GM12872 (cell line): Measurements from ENCODE around the gene LCN2.

Source experiments
- TF ChIP-seq, protein P1 (sequence below): IDR thresholded peaks from 3 replicates; pipeline ENCODE4 v1.5.1; 2011; ENCODE audit warnings: low read depth, mild to moderate bottlenecking, low read length, moderate library complexity; ENCODE audit not compliant: insufficient read depth

LCN2 gene

DNA sequence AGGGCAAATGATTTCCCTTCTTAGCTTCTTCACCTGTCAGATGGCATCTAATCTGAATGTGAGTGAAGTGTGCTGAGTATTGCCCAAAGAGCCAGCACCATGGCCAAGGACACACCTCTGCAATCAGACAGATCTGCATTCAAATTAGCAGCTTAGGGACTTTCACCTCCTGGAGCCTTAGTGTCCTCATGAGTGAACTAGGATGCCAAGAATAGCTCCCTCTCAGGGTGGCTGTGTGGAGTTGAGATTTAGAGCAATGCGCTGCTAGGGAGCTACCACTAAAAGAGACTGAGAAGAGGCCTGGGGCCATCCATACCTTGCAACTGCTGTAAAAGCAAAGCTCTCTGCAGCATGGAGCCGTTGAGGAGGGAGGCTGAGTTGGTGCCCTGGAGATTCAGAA is 40.8 kb downstream of the LCN2 start:
- TF ChIP-seq, protein P1, sequence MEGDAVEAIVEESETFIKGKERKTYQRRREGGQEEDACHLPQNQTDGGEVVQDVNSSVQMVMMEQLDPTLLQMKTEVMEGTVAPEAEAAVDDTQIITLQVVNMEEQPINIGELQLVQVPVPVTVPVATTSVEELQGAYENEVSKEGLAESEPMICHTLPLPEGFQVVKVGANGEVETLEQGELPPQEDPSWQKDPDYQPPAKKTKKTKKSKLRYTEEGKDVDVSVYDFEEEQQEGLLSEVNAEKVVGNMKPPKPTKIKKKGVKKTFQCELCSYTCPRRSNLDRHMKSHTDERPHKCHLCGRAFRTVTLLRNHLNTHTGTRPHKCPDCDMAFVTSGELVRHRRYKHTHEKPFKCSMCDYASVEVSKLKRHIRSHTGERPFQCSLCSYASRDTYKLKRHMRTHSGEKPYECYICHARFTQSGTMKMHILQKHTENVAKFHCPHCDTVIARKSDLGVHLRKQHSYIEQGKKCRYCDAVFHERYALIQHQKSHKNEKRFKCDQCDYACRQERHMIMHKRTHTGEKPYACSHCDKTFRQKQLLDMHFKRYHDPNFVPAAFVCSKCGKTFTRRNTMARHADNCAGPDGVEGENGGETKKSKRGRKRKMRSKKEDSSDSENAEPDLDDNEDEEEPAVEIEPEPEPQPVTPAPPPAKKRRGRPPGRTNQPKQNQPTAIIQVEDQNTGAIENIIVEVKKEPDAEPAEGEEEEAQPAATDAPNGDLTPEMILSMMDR, result no peak

DNA sequence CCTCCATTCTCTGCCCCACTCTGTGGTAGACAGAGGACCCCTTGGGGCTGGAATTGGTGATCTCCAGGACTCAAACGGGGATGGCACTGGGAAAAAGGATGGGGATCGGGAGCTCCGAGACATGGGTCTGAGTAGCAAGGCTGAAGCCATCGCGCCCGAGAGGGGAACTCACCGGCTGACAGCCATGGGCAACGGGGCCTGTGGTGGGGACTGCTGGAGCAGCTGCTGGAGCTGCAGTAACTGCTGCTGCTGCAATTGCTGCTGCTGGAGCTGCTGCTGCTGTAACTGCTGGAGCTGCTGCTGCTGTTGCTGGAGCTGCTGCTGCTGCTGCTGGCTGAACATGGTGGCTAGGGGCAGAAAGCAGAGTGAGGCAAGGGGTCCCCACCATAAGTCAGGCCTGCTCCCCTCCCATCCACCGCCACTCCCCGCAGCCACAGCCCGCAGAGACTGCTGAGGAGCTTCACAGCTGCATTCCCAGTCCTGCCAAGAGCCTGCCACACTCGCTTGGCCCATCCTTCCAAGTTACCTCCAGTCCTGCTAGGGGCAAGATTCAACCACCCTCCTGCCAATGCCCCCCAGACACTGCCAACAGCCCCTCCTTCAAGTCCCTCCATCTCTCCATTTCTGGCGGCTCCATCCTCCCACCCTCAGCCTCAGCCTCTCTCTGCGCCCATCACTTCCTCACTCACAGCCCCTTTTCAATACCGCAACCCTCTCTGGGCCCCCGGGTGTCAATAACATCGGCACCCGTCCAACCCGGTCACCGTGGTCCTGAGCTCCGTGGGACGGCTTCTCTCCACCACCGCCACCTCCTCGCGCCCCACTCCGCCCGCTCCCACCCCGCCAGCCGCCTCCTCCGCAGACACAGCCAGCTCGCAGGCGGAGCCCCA is 41.5 kb downstream of the LCN2 start:
- TF ChIP-seq, protein P1, result no peak

DNA sequence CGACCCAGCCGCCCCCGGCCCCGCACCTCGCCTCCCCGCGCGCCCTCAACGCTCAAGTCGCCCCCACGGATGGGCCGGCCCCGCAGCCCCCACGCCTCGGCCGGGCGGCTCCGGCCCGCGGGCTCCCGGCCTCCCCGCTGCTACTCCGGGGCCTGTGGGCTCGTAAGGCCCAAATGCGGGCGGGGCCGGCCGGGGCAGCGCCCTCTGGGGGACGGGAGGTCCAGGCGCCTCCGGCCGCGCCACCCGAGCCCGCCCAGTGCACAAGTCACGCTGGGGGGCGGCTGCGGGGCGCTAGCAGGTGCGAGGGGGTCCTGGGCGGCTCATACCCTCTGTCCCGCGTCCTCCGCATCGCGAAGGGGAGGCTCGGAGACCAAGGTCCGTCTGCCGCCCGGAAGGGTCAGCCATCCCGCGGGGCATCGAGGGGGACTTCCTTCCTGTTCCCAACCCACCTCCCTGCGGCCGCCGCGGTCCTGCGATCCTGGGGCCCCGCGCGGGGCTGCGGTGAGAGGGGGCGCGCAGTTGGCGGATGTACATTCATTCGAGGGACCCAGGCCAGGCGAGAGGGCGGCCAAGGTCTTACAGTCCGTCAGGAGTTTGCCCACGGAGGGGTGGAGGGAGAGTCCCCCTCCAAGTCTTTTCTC is 42.3 kb downstream of the LCN2 start, which contains the start of gene CIZ1:
Gene CIZ1, minus strand, starts transcription at position 167 of the 641 bp plus-strand sequence. CDS start 715 bp downstream, outside the sequence.
- TF ChIP-seq, protein P1, result peak; percentile 67

DNA sequence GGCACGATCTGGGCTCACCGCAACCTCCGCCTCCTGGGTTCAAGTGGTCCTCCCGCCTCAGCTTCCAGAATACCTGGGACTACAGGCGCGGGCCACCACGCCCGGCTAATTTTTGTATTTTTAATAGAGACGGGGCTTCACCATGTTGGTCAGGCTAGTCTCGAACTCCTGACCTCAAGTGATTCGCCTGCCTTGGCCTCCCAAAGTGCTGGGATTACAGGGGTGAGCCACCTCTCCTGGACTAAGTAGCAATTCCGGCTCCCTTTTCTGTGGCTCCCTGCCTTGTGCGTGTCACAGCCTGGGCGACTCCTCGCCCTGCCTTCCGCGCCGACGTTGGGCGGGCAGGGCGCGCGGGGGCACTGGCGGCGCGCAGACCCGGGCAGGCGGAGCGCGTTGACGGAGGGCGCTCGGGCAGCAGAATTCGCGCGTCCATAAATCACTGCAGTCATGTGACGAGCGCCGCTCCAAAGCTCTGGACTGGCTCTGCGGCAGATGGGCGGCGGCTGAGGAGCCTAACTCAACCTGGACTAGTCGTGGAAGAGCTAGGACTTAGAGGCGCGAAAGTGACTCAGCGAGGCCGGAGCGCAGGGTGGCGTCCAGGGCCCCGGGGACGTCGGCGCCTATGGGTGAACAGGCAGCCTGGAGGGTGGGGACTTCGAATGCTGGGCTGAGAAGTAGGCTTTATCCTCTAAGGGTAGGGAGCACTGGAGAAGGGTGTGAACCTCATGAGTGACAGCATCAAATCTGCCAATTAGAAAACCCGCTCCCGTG is 43.5 kb downstream of the LCN2 start:
- TF ChIP-seq, protein P1, result peak; percentile 29; the same call in 1 of the 3 replicates

DNA sequence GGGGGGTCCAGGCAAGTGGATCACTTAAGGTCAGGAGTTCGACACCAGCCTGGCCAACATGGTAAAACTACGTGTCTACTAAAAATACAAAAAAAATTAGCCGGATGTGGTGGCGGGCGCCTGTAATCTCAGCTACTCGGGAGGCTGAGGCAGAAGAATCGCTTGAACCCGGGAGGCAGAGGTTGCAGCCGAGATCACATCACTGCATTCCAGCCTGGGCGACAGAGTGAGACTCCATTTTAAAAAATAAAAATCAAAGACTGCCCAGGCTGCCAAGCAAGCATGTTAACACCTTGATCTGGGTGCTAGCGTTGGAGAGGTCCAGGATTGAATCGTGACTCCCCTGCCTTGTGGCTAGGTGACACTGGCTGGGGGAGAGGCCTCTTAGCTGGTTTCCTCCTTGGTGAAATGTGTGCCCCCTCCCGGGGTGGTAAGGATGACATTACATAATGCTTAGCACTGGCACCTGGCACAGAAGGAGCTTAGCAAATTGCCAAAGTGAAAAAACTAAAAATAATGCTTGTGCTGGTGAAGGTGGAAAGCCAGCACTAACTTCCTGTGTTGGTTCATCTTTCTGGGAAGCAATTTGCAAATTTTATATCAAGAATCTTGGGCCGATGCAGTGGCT is 44.3 kb downstream of the LCN2 start:
- TF ChIP-seq, protein P1, result no peak

DNA sequence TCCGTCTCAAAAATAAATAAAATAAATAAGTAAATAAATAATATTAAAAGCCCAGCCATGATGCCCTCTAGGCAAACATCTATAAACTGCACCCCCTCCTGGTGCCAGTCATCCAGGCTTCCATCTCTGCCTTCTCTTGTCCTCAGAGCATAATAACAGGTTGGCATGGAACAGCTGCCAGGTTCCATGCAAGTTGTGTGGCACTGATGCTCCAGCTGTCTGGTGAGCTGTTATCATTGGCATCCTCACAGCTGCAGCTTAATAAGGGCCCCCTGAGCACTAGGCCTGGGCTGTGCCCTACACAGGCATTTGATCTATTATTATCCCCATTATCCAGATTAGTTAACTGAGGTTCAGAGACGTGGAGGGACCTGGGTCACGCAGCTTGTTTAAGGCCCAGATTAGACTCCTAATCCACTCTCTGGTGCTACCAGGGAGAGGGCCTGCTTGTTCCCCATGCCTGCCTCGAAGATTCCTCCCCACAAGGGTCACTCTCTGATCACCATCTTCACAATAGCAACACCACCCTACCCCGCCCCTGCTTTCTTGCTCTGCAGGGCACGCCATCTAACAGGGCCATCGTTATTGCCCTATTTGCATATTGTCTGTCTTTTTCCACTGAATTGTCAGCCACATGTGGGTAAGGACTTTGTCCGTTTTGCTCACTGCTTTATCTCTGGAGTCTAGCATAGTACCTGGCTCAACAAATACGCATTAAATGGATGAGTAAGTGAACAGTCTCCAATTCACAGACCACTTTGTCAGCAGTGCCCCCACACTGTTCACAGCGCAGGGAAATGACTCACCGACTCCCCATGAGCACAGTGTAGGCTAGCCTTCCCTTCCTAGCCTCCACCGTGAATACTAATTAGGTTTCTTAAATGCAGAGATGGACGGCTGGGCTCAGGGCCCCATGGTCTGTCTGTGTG is 52.5 kb downstream of the LCN2 start:
- TF ChIP-seq, protein P1, result no peak
